ENCODE measurements around the gene TMCO2.

Gene TMCO2

DNA sequence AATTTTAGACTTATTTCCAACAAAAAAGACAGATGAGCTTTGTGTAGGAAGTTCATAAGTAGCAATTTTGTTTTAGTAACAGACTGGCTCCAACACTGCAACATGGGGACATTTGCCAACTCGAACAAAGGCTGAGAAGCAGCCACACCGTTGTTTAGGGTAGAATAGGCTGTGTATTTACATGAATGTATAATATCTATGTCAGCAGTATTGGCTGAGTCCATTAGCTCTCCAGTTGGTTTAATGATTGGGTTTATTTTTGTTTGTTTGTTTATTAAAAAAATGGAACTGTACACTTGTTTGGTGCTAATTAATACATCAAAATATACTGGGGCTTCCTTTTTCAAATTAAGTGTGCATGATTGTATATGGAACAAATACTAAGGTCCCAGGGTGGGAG, 7.3 kb upstream of the TMCO2 start:
- H3K4me3 ChIP-seq (ENCODE audit: low read depth, low read length), result no peak overlapping the region
- no peak for DNase-seq (ENCODE audit: low read depth)
- TF ChIP-seq, protein P1, sequence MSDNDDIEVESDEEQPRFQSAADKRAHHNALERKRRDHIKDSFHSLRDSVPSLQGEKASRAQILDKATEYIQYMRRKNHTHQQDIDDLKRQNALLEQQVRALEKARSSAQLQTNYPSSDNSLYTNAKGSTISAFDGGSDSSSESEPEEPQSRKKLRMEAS (IDR thresholded peaks at IDR 0.05; ENCODE audit: low read depth, low read length), result no peak
- TF ChIP-seq MYC (IDR thresholded peaks at IDR 0.05; ENCODE audit: low read depth, low read length), result no peak
- TF ChIP-seq POLR2A (IDR thresholded peaks at IDR 0.05; ENCODE audit: extremely low read depth, insufficient read length), result no peak
- TF ChIP-seq, protein P2, sequence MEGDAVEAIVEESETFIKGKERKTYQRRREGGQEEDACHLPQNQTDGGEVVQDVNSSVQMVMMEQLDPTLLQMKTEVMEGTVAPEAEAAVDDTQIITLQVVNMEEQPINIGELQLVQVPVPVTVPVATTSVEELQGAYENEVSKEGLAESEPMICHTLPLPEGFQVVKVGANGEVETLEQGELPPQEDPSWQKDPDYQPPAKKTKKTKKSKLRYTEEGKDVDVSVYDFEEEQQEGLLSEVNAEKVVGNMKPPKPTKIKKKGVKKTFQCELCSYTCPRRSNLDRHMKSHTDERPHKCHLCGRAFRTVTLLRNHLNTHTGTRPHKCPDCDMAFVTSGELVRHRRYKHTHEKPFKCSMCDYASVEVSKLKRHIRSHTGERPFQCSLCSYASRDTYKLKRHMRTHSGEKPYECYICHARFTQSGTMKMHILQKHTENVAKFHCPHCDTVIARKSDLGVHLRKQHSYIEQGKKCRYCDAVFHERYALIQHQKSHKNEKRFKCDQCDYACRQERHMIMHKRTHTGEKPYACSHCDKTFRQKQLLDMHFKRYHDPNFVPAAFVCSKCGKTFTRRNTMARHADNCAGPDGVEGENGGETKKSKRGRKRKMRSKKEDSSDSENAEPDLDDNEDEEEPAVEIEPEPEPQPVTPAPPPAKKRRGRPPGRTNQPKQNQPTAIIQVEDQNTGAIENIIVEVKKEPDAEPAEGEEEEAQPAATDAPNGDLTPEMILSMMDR (IDR thresholded peaks at IDR 0.05; ENCODE audit: low read depth, low read length), result no peak

GRCh38 chr1:40241362-40241761, 6.4 kb upstream of the TMCO2 start:
- no peak for DNase-seq (ENCODE audit: low read depth)
- no peak overlapping the region for H3K4me3 ChIP-seq (ENCODE audit: low read depth, low read length)
- TF ChIP-seq MYC (IDR thresholded peaks at IDR 0.05; ENCODE audit: low read depth, low read length) (no peak), POLR2A (IDR thresholded peaks at IDR 0.05; ENCODE audit: extremely low read depth, insufficient read length) (no peak)
- TF ChIP-seq, protein P2 (IDR thresholded peaks at IDR 0.05; ENCODE audit: low read depth, low read length), result no peak
- TF ChIP-seq, protein P1 (IDR thresholded peaks at IDR 0.05; ENCODE audit: low read depth, low read length), result no peak

DNA sequence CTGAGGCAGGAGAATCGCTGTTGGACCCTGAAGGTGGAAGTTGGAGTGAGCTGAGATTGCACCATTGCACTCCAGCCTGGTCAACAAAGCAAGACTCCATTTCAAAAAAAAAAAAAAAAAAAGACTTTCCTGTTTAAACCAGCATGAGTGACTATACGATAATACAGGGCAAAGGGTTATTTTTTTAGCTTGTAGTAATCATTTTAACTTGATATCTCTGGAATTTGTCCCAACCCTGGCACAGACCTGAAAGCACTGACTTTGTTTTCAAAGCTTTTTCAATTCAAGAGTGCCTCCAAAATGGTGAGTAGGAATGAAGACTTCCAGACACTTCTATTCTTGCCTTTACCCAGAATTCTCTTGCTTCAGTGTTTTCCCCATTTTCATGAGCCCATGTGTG, 4.4 kb upstream of the TMCO2 start:
- no peak for TF ChIP-seq MYC (IDR thresholded peaks at IDR 0.05; ENCODE audit: low read depth, low read length)
- TF ChIP-seq, protein P2 (IDR thresholded peaks at IDR 0.05; ENCODE audit: low read depth, low read length), result no peak
- TF ChIP-seq, protein P1 (IDR thresholded peaks at IDR 0.05; ENCODE audit: low read depth, low read length), result no peak
- TF ChIP-seq POLR2A (IDR thresholded peaks at IDR 0.05; ENCODE audit: extremely low read depth, insufficient read length), result no peak

GRCh38 chr1:40244138-40244744, 3.5 kb upstream of the TMCO2 start:
- H3K4me3 ChIP-seq (ENCODE audit: low read depth, low read length), result no peak overlapping the region
- DNase-seq (ENCODE audit: low read depth), result no peak
- TF ChIP-seq MYC (IDR thresholded peaks at IDR 0.05; ENCODE audit: low read depth, low read length), result no peak
- TF ChIP-seq, protein P1 (IDR thresholded peaks at IDR 0.05; ENCODE audit: low read depth, low read length), result no peak

More for the DNA sequence above, 4.4 kb upstream of the TMCO2 start:
- no peak for DNase-seq (ENCODE audit: low read depth)
- H3K4me3 ChIP-seq (ENCODE audit: low read depth, low read length), result no peak overlapping the region

DNA sequence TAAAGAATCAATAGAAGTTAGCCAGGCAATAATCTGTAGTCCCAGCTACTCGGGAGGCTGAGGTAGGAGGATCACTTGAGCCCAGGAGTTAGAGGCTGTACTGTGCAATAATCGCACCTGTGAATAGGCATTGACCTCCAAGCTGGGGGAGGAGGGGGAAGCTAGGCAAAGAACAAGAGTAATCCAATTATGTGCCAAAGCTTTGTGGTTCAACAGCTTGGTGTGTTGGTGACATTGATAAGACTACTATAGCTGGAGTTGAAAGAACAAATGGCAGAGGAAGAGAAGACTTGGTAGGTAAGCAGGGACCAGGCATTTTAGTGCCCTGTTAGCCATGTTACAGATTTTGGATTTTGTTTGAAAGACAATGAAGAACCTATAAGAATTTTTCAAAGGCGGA, 2.1 kb upstream of the TMCO2 start:
- DNase-seq (ENCODE audit: low read depth), result no peak
- no peak overlapping the region for H3K4me3 ChIP-seq (ENCODE audit: low read depth, low read length)
- TF ChIP-seq, protein P2 (IDR thresholded peaks at IDR 0.05; ENCODE audit: low read depth, low read length), result no peak
- TF ChIP-seq MYC (IDR thresholded peaks at IDR 0.05; ENCODE audit: low read depth, low read length), result no peak
- TF ChIP-seq, protein P1 (IDR thresholded peaks at IDR 0.05; ENCODE audit: low read depth, low read length), result no peak
- no peak for TF ChIP-seq POLR2A (IDR thresholded peaks at IDR 0.05; ENCODE audit: extremely low read depth, insufficient read length)

- no peak for TF ChIP-seq MYC (IDR thresholded peaks at IDR 0.05; ENCODE audit: low read depth, low read length)
- TF ChIP-seq, protein P1 (IDR thresholded peaks at IDR 0.05; ENCODE audit: low read depth, low read length), result no peak
- TF ChIP-seq, protein P2 (IDR thresholded peaks at IDR 0.05; ENCODE audit: low read depth, low read length), result no peak
- no peak for TF ChIP-seq POLR2A (IDR thresholded peaks at IDR 0.05; ENCODE audit: extremely low read depth, insufficient read length)
- DNase-seq (ENCODE audit: low read depth), result no peak
- H3K4me3 ChIP-seq (ENCODE audit: low read depth, low read length), result no peak overlapping the region
Measured at GRCh38 chr1:40248412-40248811, 675 bp downstream of the TMCO2 start.
